A204.1 (cell line): Measurements from ENCODE around the gene MMP1.

Source experiments
- FAIRE-seq: peaks from 2 replicates; lab custom pipeline; 2012; peaks lifted over from hg19 to GRCh38; lab: Jason Lieb, UNC

MMP1 gene

DNA sequence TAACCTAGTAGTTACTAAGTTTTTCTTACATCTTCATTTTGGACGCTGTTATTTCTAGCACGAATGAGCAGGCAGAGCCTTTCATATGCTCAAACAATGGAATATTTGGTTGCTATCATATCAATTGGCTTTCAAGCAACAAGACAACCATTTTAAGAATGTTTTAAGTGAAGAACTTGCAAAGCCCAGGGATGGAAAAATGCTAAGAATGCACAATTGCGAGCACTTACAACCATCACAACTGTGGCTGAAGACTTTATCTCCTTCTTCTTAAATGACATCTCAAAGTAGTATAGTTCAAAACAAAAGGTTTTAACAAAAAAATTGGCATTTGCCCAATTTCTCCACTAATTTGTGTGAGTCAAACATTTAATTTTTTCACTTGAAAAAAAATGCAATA is 8.3 kb upstream of the MMP1 start:
- no peak for FAIRE-seq

DNA sequence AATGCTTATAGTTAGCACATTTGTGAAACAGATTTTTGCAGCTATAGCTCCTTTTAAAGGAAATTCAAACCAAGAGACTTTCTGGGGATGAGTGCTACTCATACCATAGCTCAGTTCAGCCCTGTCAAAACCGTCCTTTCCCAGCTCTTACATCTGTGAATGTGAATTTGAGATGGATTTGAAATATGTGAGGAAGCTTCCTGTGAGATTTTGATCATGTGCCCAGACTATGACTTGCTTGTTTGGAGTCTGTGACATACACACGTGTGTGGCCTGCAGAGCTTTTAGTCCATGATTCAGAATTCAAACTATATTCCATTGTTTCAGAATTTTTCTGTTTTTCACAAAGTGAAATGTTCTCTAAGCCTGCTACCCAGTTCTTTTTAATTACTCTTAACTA is 4.4 kb upstream of the MMP1 start:
- FAIRE-seq: no peak

DNA sequence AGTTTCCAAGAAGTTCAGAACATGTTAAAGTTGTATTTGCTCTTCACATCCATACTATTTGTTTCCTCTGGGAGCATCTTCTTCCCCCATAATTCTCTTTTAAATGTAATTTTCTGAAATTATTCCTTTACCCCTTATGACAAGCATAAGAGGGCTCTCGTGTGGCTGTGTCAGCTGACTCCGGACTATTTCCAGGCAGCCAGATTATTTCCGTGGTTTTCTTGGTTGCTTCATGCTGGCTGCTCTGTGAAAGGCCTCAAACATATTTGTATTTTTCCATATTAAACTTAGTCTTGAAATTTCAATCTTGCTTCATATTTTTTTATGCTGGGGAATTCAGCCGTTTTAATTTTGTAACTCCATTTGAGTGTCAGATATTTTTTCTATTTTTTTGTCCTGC is 2.8 kb upstream of the MMP1 start:
- FAIRE-seq: no peak

DNA sequence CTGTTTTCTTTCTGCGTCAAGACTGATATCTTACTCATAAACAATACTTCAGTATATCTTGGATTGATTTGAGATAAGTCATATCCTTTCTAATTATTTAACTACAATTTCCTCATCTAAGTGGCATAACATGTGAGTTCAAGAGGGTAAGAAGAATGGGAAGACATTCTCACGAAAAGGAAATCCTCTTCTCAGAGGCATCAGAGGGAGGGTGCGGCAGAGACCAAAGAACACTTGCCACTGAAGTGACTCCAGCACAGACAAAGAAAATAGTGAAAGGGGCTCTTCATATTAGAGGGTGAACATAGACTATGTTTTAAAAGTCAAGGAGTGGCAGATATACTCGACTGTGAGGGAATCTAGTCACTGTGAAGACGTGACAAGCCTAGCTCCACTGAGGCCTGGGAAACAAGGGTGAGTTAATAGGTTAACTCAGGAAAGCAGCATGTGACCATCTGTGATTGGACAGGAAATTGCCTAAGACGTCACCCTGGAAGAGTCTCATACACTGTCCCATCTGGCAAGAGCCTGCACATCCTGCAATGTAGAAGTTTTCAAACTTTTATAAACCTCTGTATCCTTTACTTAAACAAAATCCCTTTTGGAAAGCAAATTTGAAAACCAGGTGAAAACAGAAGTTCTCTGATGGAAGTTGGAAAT is 1.9 kb upstream of the MMP1 start:
- FAIRE-seq: no peak

DNA sequence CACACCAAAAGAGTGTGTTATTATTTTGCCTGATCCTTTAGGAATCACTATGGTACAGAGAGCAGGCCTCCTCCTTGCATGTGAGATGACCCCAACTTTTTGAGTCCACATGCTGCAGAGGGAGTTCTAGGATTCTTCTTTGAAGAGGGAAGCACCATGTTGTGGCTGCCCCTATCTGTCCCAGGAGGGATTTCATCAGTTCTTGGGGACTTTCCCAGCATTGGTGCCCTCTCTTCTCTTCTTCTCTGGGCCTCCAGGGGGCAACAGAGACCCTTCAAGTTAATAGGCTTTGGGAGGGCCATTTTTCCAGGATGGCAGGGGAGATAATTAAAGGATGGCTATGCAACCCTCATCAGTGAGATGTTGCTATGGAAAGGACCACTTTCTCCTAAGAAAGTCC is 3.6 kb downstream of the MMP1 start:
- no peak for FAIRE-seq

DNA sequence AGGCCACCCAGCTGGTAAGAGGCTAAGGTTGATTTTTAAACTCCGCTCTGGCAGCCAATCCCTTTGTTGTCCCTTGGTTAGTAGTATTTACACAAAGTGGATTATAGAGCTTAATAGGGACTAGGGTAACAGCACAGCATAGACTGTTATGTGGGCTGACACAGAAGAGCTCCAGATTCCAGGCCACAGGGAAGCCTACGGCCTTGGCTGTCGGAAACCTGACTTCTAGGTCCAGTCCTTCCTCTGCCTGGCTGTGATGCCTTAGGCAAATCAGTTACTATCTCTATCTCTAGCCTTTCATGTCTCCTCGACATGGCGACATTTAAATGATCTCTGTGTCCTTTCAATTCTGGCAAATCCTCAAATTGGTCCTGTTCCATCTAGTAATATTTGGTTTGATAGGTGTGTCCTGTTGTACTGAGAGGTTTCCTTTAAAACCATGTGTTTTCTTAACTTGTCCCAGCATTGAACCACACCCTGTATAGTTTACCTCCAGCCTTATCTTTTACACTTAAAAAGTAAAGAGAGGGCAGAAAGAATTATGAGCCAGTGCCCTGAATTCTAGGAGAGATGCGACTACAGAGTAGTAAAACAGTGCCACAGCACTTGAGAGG is 4.2 kb downstream of the MMP1 start:
- FAIRE-seq: no peak

DNA sequence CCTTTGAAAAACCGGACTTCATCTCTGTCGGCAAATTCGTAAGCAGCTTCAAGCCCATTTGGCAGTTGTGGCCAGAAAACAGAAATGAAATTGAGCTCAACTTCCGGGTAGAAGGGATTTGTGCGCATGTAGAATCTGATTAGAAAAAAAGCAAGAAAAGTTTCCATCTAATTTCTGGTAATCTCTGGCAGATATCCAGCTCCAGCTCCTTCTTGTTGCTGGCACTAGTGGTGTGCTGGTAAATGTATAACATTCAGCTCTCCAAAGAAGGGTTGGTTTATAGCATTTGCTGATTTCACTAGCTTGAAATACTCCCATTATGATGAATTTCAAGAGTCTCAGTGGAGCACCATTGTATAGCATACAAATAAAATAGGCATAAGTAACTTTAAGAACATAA is 5.4 kb downstream of the MMP1 start:
- FAIRE-seq: no peak

DNA sequence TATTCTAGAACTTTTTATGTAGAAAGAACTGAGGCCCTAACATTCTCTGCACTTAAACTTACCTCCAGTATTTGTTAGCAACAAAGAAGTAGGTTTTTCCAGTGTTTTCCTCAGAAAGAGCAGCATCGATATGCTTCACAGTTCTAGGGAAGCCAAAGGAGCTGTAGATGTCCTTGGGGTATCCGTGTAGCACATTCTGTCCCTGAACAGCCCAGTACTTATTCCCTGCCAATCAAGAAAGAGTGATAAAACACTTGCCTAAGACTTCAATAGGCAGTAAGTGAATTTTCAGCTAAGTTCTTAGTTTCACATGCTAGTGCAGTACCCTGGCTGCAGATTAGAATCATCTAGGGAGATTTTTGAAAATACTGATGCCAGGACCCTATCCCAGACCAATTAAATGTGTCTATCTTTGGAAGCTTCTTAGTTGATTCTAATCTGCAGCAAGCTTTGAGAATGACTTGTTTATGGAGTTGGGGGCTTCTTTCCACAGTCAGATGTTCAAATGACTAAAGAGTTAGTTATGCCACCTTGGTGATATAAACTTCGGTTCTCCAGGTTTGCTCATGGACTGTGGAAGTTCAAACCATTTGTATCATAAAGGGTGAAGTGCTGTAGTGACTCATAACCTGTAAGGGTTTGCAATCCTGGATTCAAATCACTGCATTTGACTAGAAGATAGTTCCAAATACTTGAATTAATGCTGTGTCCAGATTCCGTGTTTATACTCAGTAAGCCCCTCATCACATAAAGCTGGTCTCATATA is 6.5 kb downstream of the MMP1 start:
- FAIRE-seq: no peak

DNA sequence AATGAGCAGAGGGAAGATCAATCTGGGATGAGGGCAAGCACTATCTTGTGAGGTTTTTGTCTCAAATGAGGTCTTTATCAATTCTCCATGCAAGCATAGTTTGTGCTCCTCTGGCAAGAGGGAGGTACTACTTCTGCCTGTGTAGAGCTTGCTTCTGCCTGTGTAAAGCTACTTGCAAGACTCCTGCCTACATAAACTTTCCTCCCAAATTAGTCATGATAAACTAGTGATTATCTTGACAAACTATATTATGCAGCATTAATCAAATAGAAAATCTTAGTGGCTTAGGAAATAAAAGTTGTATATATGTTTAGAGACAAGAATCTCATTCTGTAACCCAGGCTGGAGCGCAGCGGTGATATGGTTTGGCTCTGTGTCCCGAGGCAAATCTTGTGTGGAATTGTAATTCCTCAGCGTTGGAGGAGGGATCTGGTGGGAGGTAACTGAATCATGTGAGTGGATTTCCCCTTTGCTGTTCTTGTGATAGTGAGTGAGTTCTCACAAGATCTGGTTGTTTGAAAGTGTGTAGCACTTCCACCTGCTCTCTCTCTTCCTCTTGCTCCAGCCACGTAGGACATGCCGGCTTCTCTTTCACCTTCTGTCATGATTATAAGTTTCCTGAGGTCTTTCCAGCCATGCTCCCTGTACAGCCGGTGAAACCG is 9.5 kb downstream of the MMP1 start:
- no peak for FAIRE-seq

DNA sequence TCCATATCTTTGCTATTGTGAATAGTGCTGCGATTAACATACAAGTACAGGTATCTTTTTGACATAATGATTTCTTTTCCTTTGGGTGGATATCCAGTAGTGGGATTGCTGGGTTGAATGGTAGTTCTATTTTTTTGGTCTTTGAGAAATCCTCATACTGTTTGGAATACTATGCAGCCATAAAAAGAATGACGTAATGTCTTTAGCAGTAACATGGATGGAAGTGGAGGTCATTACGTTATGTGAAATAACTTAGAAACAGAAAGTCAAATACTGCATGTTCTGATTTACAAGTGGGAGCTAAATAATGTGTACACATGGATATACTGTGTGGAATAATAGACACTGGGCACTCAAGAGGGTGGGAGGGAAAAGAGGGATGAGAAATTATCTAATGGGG is 13.6 kb downstream of the MMP1 start:
- no peak for FAIRE-seq

DNA sequence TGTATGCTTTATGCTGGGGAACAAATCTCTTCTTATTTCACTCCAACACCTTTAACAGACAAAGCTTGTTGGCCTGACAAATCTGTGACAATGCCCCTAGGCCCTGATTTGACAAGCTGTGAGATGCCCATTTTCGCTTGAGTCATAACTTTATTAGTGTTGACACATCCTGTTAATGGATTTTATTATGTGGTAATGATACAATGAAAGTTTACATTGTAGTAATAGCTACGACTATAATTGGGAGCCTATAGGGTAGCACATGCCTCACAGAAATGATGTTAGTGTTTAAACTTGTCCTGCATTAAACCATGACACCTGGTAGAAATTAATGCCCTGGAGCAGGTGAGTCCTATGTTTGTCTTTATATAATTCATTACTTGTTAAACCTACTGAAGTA is 14.2 kb downstream of the MMP1 start:
- no peak for FAIRE-seq

DNA sequence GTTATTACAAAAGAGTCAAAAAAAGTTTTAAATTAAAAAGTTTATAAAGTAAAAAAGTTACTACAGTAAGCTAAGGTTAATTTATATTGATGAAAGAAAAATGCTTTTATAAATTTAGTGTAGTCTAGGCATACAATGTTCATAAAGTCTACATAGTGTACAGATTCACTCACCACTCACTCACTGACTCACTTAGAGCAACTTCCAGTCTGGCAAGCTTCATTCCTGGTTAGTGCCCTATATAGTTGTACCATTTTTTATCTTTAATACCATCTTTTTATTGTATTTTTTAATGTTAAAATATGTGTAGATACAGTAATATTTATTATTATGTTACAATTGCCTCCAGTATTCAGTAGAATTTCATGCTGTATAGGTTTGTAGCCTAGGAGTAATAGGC is 14.9 kb downstream of the MMP1 start:
- peak; percentile 48 for FAIRE-seq

DNA sequence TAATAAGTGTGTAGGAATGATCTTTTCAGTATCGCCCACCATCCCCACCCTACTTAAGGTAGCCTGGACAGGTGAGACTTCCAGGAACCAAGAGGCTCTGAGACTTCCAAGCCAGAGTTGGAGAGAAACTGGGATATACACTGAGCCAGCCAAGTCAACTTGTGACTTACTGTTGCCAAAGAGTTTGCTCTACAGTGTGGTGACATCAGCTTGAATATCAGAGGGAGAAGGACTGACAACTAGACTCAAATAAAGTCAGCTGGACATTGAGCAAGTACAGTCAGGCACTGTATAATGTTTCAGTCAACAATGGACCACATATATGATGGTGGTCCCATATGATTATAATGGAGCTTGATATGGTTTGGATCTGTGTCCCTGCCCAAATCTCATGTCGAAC is 16.3 kb downstream of the MMP1 start:
- FAIRE-seq: no peak

DNA sequence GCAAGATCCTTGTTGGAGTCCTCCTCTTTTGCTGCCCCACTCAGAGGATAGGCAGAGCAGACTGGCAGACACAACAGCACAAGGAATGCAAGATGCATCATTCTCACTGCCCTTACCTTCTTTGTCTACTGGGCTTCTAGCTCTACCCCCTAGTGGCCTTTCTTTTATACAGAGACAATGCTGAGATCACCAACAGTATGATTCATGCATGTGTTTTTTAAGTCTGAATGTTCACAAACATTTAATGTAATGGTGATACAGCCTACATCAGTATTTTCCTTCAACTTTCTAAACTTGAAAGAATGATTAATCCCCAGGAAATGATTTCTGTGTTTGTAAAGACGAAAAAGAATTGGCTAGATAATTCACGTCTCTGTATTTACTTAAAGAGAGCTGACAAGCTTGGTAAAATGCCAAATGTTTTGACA is 17.5 kb downstream of the MMP1 start, which contains the start of gene MMP10:
MMP10 (minus strand) TSS at position 138 of the 428 bp plus-strand sequence; CDS start at position 101, 37 bp downstream.
- no peak for FAIRE-seq

DNA sequence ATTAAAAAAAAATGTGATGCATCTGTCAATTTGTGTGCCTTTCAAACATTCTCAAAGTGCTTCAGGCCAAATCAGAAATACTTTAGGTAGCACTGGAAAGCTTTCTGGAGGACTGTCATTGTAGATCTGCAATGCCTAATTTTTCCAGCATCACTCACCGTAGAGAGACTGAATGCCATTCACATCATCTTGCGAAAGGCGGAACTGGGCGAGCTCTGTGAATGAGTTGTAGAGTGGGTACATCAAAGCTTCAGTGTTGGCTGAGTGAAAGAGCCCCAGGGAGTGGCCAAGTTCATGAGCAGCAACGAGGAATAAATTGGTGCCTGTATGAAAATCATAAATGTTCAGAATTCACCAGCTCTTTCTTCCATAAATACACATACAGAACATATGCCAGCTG is 21.5 kb downstream of the MMP1 start:
- FAIRE-seq: no peak

DNA sequence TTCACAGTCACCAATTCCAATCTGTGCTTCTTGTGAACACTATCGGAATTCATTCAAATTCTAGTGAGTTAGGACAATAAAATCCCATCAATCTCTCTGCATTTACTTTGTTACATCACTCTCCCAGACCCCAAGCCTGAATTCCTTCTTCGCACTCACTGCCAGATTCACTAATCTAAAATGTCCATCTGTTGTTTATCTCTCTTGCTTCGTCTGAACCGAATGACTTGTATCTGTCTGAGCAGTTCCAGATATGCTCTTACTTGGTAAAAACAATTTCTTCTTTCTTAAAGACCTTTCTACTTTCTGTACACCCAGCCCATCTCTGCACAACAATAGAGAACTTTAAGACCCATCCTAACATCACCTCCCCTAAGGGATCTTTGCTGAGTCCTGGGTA is 24.6 kb downstream of the MMP1 start:
- no peak for FAIRE-seq

DNA sequence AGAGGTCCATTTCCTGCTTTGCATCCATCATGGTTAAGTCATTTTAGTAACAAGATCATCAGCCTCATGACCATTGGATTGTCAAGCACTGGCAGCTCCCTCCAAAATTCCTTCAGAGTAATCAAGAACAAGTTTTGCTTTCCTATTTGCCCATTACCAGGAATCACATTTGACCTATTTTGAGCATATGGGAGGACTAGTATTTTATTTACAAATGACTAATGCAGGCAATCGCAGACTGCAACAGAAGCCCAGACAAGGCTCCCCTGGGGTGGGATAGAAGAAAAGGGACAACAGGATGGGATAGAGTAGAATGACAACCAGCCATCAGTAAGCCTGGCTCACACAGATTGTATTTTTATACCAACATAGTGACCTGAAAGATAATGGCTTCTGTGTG is 26.6 kb downstream of the MMP1 start:
- no peak for FAIRE-seq

DNA sequence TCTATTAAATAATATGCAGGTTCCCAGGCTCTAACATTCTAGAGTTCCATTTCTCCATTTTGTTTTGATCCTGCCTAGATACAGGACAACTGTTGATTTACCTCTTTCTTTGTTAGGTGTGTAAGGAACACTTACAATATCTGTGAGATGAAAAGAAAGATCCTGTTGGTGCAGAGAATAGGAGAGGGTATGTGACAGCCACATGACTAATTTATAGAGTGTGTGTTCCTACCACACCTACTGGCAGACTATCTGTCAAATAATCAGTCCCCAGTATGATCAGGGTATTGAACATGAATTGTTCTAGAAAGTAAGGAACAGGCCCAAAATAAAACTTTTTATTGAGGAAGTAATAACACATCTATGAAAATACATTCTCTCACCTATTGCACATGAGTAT is 27.8 kb downstream of the MMP1 start:
- no peak for FAIRE-seq

DNA sequence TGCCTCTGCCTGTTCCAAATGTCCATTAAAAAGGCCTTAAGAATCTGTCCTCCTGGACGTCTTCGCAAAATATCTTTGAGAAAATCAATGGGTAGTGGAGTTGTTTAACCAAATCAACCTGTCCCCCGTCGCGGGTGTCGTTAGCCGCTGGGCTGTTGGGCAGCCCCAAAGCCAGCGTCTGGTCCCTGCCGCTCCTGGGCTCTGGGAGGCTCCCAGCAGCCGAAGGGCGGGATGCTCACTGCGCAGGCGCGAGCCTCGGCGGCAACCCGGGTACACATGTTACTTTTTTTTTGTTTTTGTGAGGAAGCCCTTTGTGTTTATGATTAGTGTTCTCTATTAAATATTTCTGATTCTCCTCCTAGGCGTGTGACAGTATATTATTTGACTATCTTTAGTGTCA is 30.2 kb downstream of the MMP1 start:
- no peak for FAIRE-seq

DNA sequence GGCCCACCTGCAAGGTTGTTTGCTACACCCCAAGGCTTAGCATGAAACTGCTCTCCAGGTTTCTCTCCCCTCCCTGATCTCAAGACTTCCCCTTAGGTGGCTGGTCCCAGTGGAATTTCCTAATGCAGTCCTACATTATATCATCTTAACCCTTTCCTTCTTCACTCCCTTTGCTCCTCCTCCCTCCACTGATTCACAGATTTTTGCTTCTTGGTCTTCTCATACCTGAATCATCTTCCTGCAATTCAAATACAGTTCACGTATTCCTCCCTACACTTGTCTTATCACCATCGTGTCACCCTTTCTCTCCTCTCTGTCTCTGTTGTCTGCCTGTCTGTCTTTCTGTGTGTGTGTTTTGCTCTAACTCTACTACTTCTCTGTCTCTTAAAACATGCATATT is 34.5 kb downstream of the MMP1 start:
- no peak for FAIRE-seq

DNA sequence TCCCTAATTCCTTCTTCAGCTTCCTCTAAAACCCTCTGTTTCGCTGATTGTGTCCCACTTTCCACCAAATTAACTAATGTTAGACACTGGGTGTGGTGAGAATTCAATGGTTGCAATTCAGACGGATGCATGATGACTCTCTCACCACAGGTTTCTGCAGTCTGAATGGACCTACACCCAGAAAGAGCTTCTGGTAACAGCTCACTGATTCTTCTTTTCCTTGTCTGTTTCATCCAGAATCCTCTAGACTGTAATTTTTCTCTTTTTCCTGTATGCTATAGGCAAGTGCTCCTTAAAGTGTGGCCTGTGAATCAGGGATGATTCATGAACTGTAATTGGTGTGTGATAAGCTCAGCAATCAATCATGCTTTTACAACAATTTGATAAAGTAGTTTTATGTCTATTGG is 35.6 kb downstream of the MMP1 start:
- FAIRE-seq: no peak

DNA sequence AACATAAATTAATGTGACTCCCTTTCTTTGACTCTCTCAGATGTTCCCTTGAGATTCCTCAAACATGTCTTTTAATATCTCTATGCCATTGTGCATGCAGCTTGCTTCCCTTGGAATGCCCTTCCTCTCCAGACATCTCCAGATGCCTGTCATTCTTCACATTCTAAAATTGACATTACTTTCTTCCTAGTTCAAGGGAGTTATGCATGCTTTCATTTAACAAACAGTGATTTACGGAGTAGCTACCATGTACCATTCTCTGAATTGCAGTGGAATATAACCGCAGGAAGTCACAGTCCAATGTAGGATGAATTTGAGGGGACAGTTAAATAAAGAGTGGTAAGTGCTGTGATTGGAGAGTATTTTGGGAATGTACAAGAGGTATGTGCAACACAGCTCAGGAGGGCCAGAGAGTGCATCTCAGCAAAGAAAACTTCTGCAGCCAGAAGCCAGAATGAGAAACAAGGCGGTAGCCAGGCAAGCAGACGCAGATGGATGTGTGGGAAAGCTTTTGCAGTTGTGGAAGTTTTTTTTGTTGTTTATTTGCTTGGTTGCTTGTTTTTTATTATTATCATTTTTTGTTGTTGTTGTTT is 36.2 kb downstream of the MMP1 start:
- FAIRE-seq: no peak
